Activated T-helper 1 cell treated with anti-CD3 and anti-CD28 coated beads, Interleukin-2, amount 50 U/mL, for 16 hours (primary cell): ENCODE results near the gene GARNL3.

ENCODE experiments used
- DNase-seq, 2 donors: peaks; one replicate each; pipeline ENCODE4 v3.0.0-alpha.2; 2020; ENCODE audit warnings: low read depth in 1 of 2, low spot score in 1 of 2

Gene GARNL3

GRCh38 chr9:127264462-127265219 lies at the start of gene GARNL3:
Gene GARNL3, plus strand, starts transcription at chr9:127264774. Its CDS starts 104 bp downstream, at chr9:127264878.
- DNase-seq, result no peak

GRCh38 chr9:127215268-127216209 lies 49.0 kb upstream of the GARNL3 start:
- no peak for DNase-seq

GRCh38 chr9:127216210-127216887 lies 48.2 kb upstream of the GARNL3 start:
- DNase-seq, result no peak

GRCh38 chr9:127216888-127217217 lies 47.7 kb upstream of the GARNL3 start:
- no peak for DNase-seq

GRCh38 chr9:127218818-127219217 lies 45.8 kb upstream of the GARNL3 start:
- no peak for DNase-seq

GRCh38 chr9:127219520-127219919 lies 45.1 kb upstream of the GARNL3 start:
- DNase-seq, result no peak

GRCh38 chr9:127221695-127222094 lies 42.9 kb upstream of the GARNL3 start:
- DNase-seq, result no peak

GRCh38 chr9:127222388-127223095 lies 42.0 kb upstream of the GARNL3 start:
- DNase-seq, result no peak

GRCh38 chr9:127223266-127223665 lies 41.3 kb upstream of the GARNL3 start:
- DNase-seq, result no peak

GRCh38 chr9:127223810-127224177 lies 40.8 kb upstream of the GARNL3 start:
- DNase-seq, result no peak

GRCh38 chr9:127224178-127224882 lies 40.2 kb upstream of the GARNL3 start:
- peak; percentile 66 to 82 for DNase-seq

GRCh38 chr9:127224883-127225739 lies 39.5 kb upstream of the GARNL3 start:
- DNase-seq, result peak; percentile 84 to 87

- DNase-seq, result no peak
These were observed 38.6 kb upstream of the GARNL3 start for GRCh38 chr9:127225801-127226625.

- DNase-seq, result no peak
These were observed 34.7 kb upstream of the GARNL3 start for GRCh38 chr9:127229691-127230417.

- no peak for DNase-seq
These were observed 32.9 kb upstream of the GARNL3 start for GRCh38 chr9:127231666-127232065.

GRCh38 chr9:127232833-127233549 lies 31.6 kb upstream of the GARNL3 start:
- no peak for DNase-seq

- DNase-seq, result no peak
These were observed 31.0 kb upstream of the GARNL3 start for GRCh38 chr9:127233550-127233949.
